MG63 (cell line): ENCODE measurements around the gene USP8. TPM values are rescaled to one million over a fixed set of nuclear protein-coding genes. Genes with fewer than 3 reads are reported as not detected.
A peak's percentile ranks its signal among the peaks of the same experiment; 100 is the strongest.
"Not testable (repeated sequence)": the region's sequence is repeated elsewhere in the genome, so short reads cannot be mapped to it uniquely, and the experiment has no call there.

ENCODE experiments used
- DNase-seq: peaks from one replicate; pipeline ENCODE4 v3.0.0-alpha.2; 2020
- H3K27me3 ChIP-seq: fragments of 250-450 bp; sonication (Bioruptor Pico); 2 replicates; pipeline ENCODE4 v1.5.1; 2020; ENCODE audit warnings: mild to moderate bottlenecking, moderate library complexity
- H3K36me3 ChIP-seq: fragments of 250-450 bp; sonication (Bioruptor Pico); 2 replicates; pipeline ENCODE4 v1.5.1; 2020; ENCODE audit warnings: mild to moderate bottlenecking, moderate library complexity
- H3K4me3 ChIP-seq: fragments of 250-450 bp; sonication (Bioruptor Pico); 2 replicates; pipeline ENCODE4 v1.5.1; 2020; ENCODE audit warnings: mild to moderate bottlenecking, moderate library complexity
- H3K9me3 ChIP-seq: fragments of 250-450 bp; sonication (Bioruptor Pico); 2 replicates; pipeline ENCODE4 v1.5.1; 2020; ENCODE audit warnings: mild to moderate bottlenecking, moderate library complexity
- total RNA-seq: library from RNA; depleted of rRNA; stranded (reverse); fragments of >200 nt; shearing (Covaris generic); gene quantifications from 2 replicates; pipeline ENCODE4 v1.2.3, GENCODE V29; 2014; ENCODE audit warnings: low replicate concordance

Gene USP8
- total RNA-seq, 1 experiment from 2014 or later, result 48.0 TPM

DNA sequence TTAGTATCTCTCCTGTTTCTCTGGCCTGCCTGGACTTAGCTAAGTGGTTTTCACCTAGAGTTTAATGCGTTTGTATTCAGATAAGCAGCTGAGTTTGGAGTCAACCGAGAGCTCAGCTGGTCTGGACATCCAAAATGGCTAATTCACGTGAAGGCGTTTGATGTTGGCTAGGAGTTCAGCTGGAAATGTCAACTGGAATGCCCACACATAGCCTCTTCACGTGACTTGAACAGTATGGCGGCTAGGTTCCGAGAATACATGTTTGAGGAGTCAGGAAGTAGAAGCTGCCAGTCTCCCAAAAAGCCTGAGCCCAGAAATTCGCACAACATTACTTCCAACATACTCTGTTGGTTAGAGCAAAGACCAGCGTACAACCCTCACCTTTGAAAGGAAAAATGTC is 2.2 kb downstream of the USP8 start:
- Histone ChIP-seq H3K36me3 (peaks cover 14% of the 10 kb centered on the region), H3K27me3 (no peaks in the 10 kb centered on the region), H3K9me3 (no peaks in the 10 kb centered on the region), H3K4me3 (peak overlapping the region; percentile 99; the same call in 1 of the 2 replicates)
- DNase-seq, result no peak

DNA sequence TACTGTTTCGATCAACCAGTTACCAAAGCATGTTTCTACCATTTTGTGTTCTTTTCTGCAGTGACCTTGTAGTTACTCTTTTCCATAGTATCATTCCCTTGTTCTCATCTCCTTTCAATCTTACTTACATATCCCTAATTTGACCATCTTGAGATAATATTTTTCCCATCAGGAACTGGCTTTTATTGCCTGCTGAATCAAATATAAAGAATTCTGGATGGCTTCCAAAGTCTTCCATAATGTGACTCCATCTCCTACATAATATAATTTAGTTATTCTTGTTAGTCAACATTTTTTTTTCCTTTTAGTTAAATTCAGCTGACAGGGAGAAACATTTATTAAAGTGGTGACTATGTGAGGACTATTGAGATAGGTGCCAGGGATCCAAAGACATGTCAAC is 7.0 kb downstream of the USP8 start:
- Histone ChIP-seq H3K27me3 (no peaks in the 10 kb centered on the region), H3K9me3 (no peaks in the 10 kb centered on the region)
- DNase-seq, result no peak

DNA sequence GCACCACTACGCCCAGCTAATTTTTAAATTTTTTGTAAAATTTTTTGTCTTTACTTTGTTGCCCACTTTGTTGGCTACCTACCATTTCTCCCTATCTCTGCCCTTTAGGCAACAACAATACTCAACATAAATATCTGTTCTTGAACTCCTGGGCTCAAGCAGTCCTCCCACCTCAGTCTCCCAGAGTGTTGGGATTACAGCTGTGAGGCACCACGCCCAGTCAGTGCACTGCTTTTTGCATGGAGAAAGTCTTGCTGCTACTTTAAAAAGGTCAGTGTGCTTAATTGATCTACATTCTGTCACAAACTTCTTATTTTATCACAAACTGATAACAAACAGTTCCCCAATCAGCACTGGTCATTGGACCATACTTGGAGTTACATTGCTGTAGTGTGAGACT is 8.0 kb downstream of the USP8 start:
- Histone ChIP-seq H3K9me3 (no peaks in the 10 kb centered on the region), H3K36me3 (peaks cover 23% of the 10 kb centered on the region), H3K4me3 (no peak overlapping the region), H3K27me3 (no peaks in the 10 kb centered on the region)
- DNase-seq, result no peak

More for the DNA sequence above, 7.0 kb downstream of the USP8 start:
- Histone ChIP-seq H3K36me3 (peaks cover 27% of the 10 kb centered on the region), H3K4me3 (no peak overlapping the region)

DNA sequence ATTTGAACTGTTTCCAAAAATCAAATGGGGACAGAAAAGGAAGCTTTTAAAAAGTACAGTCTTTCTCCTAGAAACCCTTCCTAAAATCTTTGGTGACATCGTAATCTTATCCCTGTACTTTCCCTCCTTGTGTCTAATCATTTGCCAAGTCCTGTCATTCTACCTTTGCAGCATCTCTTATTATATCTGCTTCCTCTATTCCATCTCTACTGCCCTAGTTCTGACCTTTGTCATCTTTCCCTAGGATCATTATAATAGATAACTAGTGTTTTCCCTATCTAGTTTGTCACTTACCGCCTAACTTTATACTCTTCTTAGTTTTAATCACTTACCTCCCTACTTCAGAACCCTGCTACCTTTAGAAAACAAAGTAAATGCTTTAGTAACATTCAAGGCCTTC is 11.6 kb downstream of the USP8 start:
- H3K4me3 ChIP-seq, result no peak overlapping the region
- DNase-seq, result no peak
- H3K9me3 ChIP-seq, result no peaks in the 10 kb centered on the region
- H3K36me3 ChIP-seq, result peaks cover 40% of the 10 kb centered on the region
- H3K27me3 ChIP-seq, result no peaks in the 10 kb centered on the region

DNA sequence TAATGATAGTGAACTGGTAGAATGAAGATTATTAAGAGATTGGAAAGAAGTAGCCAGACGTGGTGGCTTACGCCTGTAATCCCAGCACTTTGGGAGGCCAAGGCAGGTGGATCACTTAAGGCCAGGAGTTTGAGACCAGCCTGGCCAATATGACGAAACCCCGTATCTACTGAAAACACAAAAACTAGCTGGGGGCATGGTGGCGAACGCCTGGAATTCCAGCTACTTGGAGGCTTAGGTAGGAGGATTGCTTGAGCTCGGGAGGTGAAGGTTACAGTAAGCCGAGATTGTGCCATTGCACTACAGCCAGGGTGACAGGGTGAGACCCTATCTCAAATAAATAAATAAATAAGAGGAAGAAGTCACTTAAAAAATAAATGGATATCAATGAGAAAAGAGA is 14.0 kb downstream of the USP8 start:
- Histone ChIP-seq H3K4me3 (no peak overlapping the region), H3K9me3 (no peaks in the 10 kb centered on the region), H3K36me3 (peaks cover 46% of the 10 kb centered on the region), H3K27me3 (no peaks in the 10 kb centered on the region)
- DNase-seq, result no peak

DNA sequence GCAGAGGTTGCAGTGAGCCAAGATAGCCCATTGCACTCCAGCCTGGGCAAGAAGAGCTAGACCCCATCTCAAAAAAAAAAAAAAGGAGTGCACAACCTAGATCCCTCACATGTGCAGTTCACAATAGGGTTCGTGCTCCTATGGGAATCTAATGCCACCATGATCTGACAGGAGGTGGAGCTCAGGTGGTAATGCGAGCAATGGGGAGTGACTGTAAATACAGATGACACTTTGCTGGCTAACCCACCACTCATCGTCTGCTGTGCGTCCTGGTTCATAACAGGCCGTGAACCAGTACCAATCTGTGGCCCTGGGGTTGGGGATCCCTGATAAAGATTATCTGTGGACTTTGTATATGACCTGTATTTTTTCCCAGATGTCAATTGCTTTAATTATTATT is 16.7 kb downstream of the USP8 start:
- no peaks in the 10 kb centered on the region for H3K9me3 ChIP-seq
- H3K4me3 ChIP-seq, result no peak overlapping the region
- no peaks in the 10 kb centered on the region for H3K27me3 ChIP-seq
- no peak for DNase-seq
- H3K36me3 ChIP-seq, result peaks cover 45% of the 10 kb centered on the region

DNA sequence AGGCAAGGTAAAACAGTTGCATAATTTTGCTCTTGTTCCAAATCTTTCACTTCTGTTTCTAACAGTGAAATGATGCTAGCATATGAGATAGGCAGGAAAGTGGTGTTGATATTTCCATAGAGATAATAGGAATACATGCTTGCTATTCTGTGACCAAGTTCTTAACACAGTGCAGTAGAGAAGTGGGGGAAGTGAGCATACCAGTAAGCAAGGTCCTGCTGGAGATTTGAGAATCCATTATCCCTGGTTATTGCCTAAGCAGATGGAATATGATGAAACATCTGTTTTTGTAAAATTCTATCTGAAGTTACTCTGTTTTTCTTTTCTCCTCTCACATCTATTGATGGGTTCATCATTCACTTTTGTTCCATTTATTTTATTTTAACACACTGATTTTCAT is 28.7 kb downstream of the USP8 start:
- no peaks in the 10 kb centered on the region for H3K27me3 ChIP-seq
- no peaks in the 10 kb centered on the region for H3K9me3 ChIP-seq
- no peak for DNase-seq
- no peak overlapping the region for H3K4me3 ChIP-seq
- H3K36me3 ChIP-seq, result peaks cover 42% of the 10 kb centered on the region

DNA sequence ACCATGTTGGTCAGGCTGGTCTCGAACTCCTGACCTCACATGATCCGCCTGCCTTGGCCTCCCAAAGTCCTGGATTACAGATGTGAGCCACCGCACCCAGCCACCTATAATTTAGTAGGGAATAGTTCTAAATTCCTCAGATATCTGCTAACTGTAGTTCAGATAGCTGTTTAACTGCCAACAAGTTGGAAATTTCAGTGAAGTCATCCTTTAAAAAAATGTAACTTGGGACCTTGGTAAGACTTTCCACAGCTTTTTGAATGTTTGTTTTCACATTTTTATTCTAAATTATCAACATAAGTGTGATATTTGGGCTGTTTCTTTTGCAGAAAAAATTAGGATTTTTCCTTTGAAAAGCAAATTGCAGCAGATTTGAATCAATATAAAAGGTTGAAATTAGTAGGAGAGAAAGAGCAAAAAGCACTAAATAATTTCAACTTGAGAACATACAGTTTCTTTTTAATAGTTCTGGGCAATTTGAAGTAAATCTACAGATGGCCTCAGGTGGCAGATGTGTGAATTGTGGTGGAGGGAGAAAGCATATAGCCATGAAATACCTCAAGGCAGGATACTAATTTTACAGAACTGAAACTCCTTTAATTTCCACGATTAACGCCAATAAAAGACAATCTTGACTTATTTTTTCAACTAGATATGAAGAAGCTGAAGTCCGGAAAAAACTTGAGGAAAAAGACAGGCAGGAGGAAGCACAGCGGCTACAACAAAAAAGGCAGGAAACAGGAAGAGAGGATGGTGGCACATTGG is 34.3 kb downstream of the USP8 start:
- Histone ChIP-seq H3K4me3 (no peak overlapping the region), H3K36me3 (peaks cover 36% of the 10 kb centered on the region), H3K9me3 (no peaks in the 10 kb centered on the region), H3K27me3 (no peaks in the 10 kb centered on the region)
- no peak for DNase-seq

DNA sequence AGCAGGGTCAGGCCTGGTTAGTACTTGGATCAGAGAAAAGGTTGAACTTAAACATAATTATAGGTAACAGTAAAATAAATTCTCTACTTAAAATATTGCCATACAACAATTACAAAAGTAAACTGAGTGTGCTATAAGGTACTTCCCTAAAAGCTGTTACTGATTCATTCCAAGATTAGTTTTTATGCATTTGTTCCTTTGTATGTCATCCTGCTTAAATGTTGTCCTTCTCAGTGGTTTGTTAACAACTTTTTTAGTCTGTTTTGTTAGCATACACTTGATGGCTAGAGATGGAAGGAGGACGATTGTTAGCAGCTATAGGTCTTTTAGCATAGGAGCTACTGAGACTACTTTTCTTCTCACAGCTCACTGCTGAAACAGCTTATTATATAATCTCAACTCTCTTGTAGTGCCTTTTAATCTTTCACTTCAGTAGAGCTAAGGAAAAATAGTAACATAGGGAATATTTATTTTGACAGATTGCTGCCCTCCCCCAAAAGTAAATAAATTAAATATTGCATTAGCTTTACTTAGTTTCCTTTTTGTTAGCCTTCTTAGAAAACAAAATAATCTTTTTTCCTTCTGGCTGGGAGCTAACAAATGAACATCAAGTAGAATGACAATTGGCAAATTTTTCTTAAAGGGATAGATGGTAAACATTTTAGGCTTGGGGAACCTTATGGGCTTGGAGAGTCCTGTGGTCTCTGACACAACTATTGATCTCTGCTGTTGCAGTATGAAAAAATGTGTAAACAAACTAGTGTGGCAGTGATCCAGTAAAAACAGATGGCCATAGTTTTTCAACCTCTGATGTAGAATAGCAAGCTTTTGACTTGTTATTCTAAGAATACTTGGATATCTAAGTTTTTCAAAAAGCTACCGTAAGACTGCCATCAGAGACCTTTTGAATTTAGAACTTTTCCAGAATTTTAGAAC is 39.5 kb downstream of the USP8 start:
- Histone ChIP-seq H3K4me3 (no peak overlapping the region), H3K9me3 (no peaks in the 10 kb centered on the region), H3K36me3 (peaks cover 41% of the 10 kb centered on the region), H3K27me3 (no peaks in the 10 kb centered on the region)
- DNase-seq, result no peak

DNA sequence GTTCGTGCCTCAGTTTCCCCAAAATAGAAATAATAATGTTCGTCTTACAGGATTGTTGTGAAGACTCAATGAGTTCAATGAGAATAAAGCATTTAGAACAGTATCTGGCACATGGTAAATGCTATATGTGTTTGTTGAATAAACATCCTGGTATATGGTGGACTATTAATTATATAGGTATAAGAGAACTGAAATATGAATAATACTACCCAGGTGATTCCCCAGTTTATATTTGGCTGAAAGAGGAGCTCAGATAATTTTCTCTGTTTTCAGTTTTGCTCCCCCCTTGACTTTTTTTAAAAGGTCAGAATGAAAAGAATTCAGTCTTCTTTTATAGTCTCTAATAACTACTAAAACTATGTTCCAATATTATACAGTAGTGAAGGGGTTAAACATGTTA is 46.9 kb downstream of the USP8 start:
- Histone ChIP-seq H3K36me3 (peaks cover 26% of the 10 kb centered on the region), H3K4me3 (no peak overlapping the region), H3K27me3 (no peaks in the 10 kb centered on the region), H3K9me3 (no peaks in the 10 kb centered on the region)
- no peak for DNase-seq

DNA sequence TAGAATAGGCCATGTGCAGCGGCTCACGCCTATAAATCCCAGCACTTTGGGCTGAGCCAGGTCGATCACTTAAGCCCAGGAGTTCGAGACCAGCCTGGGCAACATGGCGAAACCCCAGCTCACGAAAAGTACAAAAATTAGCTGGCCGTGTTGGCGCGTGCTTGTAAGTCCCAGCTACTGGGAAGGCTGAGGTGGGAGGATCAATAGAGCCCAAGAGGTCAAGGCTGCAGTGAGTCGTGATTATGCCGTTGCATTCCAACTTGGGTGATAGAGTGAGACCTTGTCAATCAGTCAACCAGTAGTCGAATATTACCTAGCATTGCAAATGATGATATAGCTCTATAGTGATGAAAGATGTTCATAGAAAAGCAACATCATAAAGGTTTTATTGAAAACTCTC is 51.9 kb downstream of the USP8 start:
- no peak for DNase-seq
- Histone ChIP-seq H3K36me3 (peaks cover 55% of the 10 kb centered on the region), H3K4me3 (no peak overlapping the region), H3K27me3 (no peaks in the 10 kb centered on the region), H3K9me3 (no peaks in the 10 kb centered on the region)

DNA sequence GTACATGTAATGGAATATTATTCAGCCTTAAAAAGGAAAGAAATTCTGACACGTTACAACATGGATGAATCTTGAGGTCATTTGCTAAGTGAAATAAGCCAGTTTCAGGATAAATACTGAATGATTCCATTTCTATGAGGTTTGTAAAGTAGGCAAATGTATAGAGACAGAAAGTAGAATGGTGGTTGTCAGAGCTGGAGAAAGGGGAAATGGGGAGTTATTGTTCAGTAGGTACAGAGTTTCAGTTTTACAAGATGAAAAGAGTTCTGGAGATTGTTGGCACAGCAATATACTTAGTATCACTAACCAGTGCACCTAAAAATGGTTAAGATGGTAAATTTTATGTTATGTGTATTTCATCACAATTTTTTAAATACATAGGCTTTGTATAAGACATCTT is 60.6 kb downstream of the USP8 start:
- no peak for DNase-seq
- Histone ChIP-seq H3K36me3 (peaks cover 64% of the 10 kb centered on the region), H3K27me3 (no peaks in the 10 kb centered on the region), H3K4me3 (no peak overlapping the region), H3K9me3 (no peaks in the 10 kb centered on the region)

DNA sequence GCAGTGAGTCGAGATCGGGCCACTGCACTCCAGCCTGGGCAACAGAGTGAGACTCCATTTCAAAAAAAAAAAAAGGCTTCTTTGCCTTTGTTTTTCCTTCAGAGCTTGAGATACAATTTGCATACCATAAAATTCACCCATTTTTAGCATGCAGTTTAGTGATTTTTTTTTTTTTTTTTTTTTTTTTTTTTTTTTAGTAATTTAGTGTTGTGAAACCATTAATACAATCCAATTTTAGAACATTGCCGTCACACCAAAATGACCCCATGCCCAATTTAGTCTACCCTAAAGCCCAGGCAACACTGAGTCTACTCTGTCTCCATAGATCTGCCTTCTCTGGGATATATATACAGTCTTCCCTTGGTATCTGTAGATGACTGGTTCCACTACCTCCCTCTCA is 61.2 kb downstream of the USP8 start:
- Histone ChIP-seq H3K36me3 (peaks cover 62% of the 10 kb centered on the region), H3K9me3 (no peaks in the 10 kb centered on the region), H3K4me3 (no peak overlapping the region), H3K27me3 (no peaks in the 10 kb centered on the region)
- no peak for DNase-seq

DNA sequence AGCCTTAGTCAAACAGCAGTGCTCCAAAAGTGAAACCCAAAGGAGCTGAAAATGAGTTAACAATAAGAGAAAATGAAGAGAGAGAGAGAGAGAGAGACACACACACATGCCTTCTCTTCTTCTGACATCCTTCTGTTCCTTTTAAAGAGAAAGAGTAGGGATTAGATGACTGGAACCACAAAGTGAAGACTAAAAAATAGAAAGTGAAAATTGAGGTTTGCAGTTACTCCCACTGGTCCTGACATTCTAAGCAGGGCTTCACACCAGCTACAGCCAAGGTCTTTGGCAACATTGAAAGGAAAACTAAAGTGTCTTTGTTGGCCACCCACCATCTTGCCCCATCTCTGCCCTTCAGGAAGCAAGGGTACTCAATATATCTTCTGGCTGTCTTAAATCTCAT is 63.1 kb downstream of the USP8 start:
- peaks cover 64% of the 10 kb centered on the region for H3K36me3 ChIP-seq
- DNase-seq, result no peak
- no peaks in the 10 kb centered on the region for H3K9me3 ChIP-seq
- H3K4me3 ChIP-seq, result no peak overlapping the region
- no peaks in the 10 kb centered on the region for H3K27me3 ChIP-seq

DNA sequence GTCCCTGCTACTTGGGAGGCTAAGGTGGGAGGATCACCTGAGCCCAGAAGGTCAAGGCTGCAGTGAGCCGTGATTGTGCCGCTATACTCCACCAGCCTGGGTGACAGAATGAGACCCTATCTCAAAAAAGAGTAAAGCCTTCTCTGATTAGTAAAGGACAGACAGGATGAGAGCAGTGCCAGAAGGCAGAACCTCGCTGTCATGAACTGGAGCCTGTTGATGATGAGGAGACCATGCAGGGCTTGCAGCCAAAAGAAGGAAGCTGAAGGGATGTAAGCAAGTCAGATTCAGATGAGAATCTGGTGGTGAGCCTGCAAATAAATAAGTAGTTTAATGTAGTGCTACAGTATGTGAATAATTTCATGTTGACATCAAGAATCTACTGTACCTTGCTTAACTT is 69.4 kb downstream of the USP8 start:
- Histone ChIP-seq H3K4me3 (no peak overlapping the region), H3K36me3 (peaks cover 77% of the 10 kb centered on the region), H3K9me3 (no peaks in the 10 kb centered on the region), H3K27me3 (no peaks in the 10 kb centered on the region)
- no peak for DNase-seq

DNA sequence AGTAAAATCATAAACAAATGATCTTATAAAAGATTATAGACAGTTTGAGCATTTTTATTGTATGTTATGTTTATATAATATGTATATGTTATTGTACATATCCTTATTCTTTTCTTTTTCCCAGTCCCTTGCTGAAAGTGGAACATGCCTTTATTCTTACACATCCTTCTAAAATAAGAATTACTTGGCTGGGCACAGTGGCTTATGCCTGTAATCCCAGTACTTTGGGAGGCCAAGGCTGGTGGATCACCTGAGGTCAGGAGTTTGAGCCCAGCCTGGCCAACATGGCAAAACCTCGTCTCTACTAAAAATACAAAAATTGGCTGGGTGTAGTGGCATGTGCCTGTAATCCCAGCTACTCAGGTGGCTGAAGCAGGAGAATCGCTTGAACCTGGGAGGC is 70.3 kb downstream of the USP8 start:
- H3K27me3 ChIP-seq, H3K4me3 ChIP-seq, DNase-seq, H3K9me3 ChIP-seq: not testable (repeated sequence)
- peaks cover 77% of the 10 kb centered on the region for H3K36me3 ChIP-seq

DNA sequence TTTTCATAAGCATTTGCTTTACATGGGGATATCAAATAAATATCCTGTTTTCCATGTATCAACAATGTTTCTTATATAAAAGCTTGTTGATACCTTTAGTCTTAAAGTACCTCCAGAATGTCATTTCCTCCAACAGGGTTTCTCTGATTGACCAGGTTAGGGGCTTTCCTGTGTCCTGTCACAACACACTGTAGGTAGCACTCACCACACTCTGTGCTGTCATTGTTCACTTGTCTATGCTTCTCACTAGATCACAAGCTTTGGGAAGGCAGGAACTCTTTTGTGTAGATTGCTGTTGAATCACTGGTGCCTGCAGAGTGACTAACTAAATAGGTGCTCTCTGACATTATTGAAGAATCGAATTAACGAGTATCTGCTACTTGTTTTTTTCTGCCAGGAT is 72.5 kb downstream of the USP8 start:
- Histone ChIP-seq H3K9me3 (no peaks in the 10 kb centered on the region), H3K27me3 (no peaks in the 10 kb centered on the region), H3K4me3 (no peak overlapping the region), H3K36me3 (peaks cover 73% of the 10 kb centered on the region)
- no peak for DNase-seq

DNA sequence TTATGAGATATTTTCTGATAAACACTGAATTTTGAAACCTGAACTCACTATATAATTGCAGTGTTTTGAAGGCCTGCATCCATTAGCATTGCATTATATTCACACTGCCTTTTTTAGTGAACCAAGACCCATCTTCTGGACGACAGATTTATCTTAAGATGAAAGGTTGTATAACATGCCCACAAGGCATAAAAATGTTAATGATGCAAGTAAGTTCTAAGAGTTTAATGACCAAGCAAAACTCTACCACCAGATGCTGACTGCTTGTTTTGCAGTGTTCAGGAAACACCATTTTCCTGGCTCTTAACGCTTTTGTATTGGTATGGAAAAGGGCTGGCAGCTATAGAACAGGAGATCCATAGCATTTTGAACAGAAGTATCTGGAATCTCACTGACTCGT is 76.1 kb downstream of the USP8 start:
- no peak for DNase-seq
- no peaks in the 10 kb centered on the region for H3K27me3 ChIP-seq
- peaks cover 52% of the 10 kb centered on the region for H3K36me3 ChIP-seq
- H3K4me3 ChIP-seq, result no peak overlapping the region
- no peaks in the 10 kb centered on the region for H3K9me3 ChIP-seq
